ENCODE measurements around the gene CRMP1.

CRMP1 gene

DNA sequence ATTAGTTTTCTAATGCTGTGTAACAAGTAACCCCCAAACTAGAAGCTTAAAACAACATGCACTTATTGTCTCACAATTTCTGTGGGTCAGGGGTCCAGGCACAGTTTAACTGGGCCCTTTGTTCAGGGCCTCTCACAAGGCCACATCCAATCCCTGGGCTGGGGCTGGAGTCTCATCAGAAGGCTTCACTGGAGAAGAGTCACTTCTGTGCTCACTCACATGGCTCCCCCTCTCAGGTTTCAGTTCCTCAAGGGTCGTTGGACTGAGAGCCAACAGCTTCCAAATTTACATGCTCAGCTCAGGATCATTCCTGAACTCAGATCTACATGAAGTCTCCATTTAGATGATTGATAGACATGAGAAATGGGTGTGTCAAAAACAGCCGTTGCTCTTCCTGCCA, 104.7 kb downstream of the CRMP1 start:
- DNase-seq = no peak

DNA sequence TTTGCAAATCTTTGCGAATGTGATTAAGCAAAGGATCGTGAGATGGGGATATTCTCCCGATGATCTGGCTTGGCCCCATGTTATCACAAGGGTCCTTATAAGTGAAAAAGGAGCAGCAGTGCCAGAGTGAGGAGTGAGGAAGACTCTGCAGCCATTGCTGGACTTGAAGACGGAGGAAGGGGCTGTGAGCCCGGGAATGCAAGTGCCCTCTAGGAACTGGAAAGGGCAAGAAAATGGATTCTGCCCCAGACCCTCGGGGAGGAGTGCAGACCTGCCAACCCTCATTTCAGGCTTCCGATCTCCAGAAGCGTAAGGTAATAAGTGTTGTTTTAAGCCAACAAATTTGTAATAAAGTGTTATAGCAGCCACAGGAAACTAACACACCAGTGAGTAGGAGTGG, 105.6 kb downstream of the CRMP1 start:
- no peak for DNase-seq

GRCh38 chr4:5785806-5786680, 106.8 kb downstream of the CRMP1 start:
- no peak for DNase-seq

DNA sequence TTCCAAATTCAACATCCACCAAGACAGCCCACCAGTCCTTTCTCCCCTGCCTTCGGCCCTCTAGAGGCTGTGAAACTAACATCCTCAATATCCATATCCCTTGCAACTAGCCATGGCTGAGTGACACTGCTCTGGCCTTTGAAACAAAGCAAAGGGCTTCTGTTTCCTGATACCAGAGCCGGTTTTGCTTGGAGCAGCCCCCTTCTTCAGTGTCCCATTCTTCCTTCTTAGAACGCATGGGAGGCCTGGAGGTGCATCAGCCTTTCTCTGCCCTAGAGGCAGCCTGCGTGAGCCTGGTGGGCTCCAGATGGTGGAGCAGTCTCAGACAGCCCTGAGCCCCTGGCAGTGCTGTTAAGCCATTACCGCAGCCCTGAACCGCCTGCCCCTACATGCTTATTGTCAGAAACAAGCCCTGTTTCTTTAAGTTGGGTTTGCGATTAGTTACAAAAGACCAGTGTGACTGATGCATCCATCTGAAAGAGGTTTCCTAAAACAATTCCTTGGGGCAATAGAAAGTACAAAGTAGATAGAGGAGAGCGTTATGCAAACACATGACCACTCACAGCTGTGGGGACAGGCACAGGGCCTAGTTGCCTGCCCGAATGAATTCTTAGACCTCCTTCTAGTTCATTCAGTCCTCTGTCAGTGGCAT, 107.8 kb downstream of the CRMP1 start:
- no peak for DNase-seq

- no peak for DNase-seq
Measured at GRCh38 chr4:5784021-5784420, 108.9 kb downstream of the CRMP1 start.

GRCh38 chr4:5783486-5783885, 109.4 kb downstream of the CRMP1 start:
- DNase-seq = no peak

DNA sequence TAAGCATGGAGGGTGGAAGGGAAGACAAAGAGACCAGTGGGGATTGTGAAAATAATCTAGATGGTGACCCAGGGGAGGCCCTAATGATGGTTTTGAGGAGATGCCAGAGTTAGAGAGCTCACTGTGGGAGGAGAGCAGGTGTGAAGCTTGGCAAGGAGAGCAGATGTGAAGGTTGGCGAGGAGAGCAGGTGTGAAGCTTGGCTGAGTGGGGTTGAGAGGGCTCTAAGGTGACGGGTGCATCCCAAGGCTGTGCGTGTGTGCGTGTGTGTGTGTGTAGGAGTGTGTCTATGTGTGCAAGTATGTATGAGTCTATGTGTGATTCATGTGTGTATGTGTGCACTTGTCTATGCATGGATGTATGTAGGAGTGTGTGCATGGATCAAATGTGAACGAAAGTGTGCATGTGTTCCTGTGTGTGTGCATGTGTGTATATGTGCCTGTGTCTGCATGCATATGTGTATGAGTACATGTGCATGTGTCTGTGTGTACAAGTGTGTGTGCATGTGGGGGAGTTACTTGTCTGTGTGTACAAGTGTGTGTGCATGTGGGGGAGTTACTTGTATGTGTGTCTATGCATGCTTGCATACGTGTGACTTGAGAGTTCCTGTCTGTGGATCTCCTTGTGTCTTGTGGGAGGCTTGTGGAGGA, 109.9 kb downstream of the CRMP1 start:
- no peak for DNase-seq

- DNase-seq = no peak
Measured at GRCh38 chr4:5781691-5782090, 111.2 kb downstream of the CRMP1 start.

GRCh38 chr4:5780831-5781480, 111.9 kb downstream of the CRMP1 start:
- DNase-seq = no peak

DNA sequence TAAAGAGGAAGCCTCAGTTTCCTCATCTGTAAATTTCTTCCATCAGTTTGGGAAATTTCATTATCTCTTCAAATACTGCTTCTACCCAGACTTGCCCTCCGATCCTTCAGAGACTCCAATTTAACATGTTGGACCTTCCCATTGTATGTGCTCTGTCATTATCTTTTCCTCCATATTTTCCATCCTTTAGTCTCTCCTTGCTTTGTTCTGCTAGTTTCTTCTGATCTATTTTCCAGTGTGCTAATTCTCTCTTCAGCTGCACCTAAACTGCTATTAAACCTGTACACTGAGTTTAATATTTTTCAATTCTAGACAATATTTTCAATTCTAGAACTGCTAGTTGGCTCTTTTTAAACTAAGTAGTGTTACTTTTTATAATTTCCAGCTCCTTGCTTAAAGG, 116.4 kb downstream of the CRMP1 start:
- DNase-seq = no peak

DNA sequence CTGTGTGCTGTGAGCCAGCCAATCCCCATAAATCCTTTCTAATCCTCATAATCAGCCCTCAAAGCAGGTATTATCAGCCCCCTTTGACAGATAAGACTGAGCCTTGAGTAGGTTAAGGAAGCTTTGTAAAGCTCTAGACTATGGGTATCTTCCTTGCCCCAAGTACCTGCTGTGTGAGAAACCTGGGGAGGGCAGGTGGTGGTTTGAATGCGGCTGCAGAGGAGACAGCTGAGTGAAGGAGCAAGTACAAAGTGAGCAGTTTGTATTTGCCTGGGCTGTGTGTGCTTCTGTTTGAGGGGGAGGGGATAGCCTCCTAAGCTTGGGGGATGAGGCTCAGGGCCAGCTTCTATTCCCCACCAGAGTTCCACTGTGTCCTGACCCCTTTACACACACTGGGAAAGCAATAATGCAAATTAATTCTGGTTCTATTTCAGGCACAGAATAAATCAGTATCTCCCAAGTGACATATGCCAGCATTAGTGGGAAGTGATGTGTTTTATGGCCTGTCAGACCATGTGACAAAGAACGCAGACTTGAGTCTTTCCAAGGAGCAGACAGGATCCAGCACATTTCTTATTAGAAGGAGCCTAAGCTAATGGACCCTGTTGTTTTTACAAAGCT, 118.4 kb downstream of the CRMP1 start:
- no peak for DNase-seq

GRCh38 chr4:5773271-5773555, 119.7 kb downstream of the CRMP1 start:
- no peak for DNase-seq

DNA sequence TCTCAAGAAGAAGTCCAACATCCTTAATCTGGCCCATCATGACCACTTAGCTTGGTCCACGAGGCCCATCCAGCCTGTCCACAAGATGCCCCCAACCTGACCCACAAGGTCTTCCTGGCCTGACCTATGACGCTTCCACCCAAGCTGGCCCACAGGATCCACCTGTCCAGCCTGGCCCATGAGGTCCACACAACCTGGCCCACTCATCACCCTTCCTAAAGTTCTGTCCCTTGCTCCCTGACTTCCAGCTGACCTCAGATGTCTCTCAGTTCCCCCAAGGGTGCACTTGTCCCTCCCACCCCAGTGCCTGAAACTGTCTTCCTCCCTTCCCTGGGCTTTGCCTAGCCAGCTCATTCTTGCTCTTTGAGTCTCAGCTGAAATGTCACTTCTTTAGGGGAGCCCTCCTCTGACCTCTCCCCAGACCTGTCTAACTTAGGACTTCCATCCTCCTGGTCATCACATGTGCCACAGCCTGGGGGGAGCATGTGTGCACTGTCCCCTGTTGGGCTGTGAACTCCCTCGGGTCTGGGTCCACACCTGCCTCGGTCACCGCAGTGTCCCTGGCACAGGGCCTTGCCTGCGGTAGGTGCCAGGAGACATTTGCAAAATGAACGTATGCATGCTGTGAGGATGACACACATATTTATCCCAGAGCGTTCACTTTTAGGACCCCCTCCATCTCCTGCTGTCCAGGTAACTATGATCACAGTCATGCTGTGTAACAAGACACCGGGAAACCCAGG, 120.2 kb downstream of the CRMP1 start:
- no peak for DNase-seq

Measured in NCI-H510A (cell line).